HG02943 (cell line): ENCODE data around the gene PSMG1.
"Not testable (repeated sequence)": the region's sequence is repeated elsewhere in the genome, so short reads cannot be mapped to it uniquely, and the experiment has no call there.

Experiments used
- ATAC-seq: cut with Tn5 transposase; IDR thresholded peaks from one replicate; pipeline ENCODE4 v1.9.1; 2021; ENCODE audit warnings: mild to moderate bottlenecking, low read depth, moderate library complexity; ENCODE audit not compliant: unreplicated experiment

Gene PSMG1

GRCh38 chr21:39183272-39184049 lies at the start of gene PSMG1:
PSMG1 (minus strand) TSS chr21:39183451; CDS start chr21:39183385, 66 bp downstream.
- peak; percentile 84 for ATAC-seq

- ATAC-seq = no peak
Measured at GRCh38 chr21:39232861-39233291, 49.6 kb upstream of the PSMG1 start.

- no peak for ATAC-seq
Measured at GRCh38 chr21:39224930-39225329, 41.7 kb upstream of the PSMG1 start.

DNA sequence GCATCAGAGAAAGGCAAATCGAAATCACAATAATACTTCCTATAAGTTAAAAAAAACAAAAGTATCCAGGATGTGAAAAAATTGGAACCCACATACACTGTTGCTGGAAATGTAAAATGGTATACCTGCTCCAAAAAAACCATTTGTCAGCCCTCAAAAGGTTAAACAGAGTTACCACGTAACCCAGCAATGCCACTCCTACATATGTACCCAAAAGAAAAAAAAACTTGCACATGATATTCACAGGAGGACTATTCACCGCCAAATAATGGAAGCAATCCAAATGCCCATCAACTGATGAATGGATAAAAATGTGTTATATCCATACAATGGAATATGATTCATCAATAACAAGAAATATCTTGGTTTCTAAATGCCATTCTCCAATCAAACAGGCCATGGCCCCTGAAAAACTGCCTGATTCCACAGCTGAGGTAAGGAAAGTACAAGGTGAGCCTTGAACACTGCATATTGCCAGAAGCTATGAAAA lies 38.8 kb upstream of the PSMG1 start:
- ATAC-seq = no peak

DNA sequence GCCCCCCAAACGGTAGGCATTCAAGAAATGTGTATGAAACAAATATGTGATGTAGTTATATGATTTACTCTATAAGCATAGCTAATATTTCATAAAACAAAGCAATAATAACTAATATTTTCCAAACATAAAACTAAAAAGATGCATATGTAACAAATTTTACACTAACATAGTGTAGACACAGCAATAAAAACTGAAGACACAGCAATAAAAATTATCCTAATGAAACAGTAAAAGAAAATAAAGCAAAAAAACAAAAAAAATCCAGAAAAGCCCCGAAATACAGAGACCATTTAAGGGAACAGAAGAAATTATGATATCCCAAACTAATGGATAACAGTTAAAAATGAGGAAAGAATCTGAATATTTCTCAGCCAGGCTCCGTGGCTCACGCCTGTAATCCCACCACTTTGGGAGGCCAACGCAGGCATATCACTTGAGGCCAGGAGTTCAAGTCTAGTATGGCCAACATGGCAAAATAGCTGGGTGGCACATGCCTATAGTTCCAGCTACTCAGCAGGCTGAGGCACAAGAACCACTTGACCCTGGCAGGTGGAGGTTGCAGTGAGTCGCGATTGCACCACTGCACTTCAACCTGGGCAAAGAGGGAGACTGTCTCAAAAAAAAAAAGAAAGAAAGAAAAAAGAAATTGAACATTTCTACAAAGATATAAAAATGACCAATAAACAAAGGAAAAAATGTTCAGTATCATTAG lies 38.2 kb upstream of the PSMG1 start:
- ATAC-seq = no peak

DNA sequence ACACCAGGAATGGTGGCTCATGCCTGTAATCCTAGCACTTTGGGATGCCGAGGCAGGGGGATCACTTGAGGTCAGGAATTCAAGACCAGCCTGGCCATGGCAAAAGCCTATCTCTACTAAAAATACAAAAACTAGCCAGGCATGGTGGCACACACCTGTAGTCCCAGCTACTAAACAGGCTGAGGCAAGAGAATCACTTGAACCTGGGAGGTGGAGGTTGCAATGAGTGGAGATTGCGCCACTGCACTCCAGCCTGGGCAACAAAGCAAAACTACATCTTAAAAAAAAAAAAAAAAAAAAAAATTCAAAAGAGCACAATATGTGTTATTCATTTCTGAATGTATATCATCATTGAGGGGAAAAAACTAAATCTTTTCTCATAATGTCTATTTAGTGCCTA lies 37.6 kb upstream of the PSMG1 start:
- ATAC-seq = not testable (repeated sequence)

GRCh38 chr21:39220150-39220549 lies 36.9 kb upstream of the PSMG1 start:
- ATAC-seq = no peak

GRCh38 chr21:39218082-39218409 lies 34.8 kb upstream of the PSMG1 start:
- no peak for ATAC-seq

DNA sequence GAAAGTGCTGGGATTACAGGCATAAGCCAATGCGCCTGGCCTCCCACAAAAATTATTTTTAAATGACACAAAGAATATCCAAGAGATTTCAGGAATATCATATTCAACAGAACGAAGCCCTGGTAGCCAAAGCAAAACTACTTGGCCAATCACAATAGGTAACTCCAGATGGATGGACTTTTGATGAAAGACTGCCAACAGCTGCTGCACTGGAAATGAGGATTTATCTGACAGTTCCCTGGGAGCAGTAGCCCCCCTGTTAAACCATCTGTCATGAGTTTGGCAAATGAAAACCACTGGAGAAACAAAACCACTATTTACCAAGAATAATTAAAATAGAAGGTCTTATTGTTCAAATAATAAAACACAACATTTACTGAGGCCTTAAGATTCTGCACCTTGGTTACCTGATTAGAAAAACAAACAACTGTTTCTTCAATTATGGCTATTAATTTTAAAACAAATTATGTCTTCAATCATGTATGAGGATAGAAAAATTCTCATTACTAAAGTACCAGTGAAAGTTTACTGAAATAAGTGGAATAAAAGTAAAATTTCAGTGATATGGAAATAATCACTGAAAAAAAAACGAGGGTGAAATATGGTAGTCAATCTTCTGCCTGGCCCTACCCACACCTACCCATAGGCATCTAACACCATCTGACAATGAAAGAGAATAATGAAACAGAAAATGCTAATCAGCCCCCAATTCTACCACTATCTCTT lies 34.3 kb upstream of the PSMG1 start:
- no peak for ATAC-seq

DNA sequence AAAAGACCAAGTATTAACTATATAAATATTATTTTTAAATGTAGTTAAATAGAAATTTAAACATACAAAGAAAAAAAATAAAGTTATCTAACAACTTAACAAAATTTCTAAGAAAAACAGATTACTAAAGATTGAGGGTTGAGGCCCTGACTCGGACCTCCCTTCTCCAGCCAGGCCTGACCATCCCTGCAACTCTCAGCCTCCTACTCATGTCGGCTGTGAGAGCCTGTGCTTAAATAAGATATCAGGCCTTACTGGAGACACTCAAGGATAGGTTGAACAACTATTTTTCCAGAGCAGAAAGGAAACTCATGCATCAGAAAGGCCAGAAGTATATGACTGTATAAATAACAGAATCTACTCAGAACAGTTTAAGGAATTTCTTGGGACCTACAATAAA lies 33.0 kb upstream of the PSMG1 start:
- ATAC-seq = no peak

- no peak for ATAC-seq
Measured at GRCh38 chr21:39215078-39215477, 31.8 kb upstream of the PSMG1 start.

DNA sequence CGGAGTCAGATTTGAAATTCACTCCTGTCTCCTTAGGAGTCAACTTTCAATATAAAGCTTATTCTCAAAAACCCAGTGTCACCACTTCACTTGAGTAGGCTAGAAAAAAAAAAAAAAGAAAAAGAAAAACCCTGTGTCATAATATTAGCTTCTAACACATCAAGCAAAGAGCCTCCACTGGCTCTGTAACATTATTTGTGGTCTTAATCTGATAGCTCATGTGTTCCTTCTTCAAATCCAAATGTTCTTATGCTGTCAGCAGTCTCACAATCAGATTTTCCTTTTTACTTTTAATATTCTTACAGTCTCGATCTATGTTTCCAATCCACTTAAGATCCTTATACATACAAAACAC lies 26.1 kb upstream of the PSMG1 start:
- no peak for ATAC-seq

DNA sequence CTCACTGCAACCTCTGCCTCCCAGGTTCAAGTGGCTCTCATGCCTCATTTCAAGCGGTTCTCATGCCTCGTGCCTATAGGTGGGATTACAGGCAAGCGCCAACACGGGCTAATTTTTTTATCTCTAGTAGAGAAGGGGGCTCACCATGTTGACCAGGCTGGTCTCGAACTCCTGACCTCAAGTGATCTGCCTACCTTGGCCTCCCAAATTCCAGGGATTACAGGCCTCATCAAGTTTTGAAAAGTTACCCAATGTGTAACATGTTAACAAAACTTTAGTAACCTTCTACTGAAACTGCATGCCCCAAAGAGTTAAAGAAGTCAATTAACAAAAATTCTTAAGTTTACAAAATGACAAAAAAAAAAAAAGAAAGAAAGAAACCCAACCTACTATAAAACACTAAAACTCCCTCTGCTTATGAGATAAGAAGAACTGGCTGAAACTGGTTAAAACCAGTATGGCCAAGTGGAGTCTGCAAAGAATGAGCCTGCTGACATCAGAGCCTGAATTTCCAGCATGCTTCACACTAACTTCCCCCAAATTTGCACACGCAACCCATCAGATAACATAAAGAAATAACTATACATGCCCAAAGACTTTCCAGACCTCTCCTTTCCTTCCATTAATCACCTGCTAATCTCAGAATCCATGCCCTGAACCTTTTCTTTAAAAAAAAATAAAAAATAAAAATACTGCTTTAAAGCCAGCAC lies 25.5 kb upstream of the PSMG1 start:
- no peak for ATAC-seq

GRCh38 chr21:39204134-39204533 lies 20.9 kb upstream of the PSMG1 start:
- ATAC-seq = no peak

- ATAC-seq = no peak
Measured at GRCh38 chr21:39198800-39199199, 15.5 kb upstream of the PSMG1 start.

DNA sequence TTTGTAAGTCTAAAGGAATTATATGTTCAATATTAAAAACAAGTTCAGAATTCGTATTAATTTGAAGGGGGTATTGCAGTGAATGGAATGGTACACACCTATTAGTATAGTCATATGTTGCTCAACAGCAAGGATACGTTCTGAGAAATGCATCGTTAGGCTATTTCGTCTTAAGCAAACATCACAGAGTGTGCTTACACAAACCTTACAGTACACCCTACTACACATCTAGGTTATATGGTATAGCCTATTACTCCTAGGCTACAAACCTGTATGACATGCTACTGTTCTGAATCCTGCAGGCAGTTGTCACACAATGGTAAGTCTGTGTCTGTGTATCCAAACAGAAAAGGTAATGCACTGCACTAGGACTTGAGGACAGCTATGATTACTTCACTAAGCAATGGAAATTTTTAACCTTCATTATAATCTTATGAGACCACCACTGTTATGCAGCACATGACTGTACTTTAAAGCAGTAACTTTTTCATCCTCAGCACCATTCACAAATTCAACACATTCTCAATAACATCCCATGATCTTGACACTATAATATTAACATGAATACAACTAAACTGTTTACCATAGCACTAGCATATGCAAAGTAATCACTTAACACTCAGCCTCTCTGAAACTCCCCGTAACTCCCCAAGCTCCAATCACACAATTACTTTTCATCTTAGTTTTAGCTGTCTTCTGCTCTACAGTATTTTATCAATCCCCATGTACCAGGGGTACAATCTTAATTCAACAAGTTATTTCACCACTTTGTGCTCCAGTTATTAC lies 14.4 kb upstream of the PSMG1 start:
- ATAC-seq = no peak

GRCh38 chr21:39196838-39197237 lies 13.6 kb upstream of the PSMG1 start:
- no peak for ATAC-seq

- ATAC-seq = no peak
Measured at GRCh38 chr21:39196310-39196709, 13.1 kb upstream of the PSMG1 start.

GRCh38 chr21:39193380-39193779 lies 10.1 kb upstream of the PSMG1 start:
- ATAC-seq = no peak
